Epidermal melanocyte (primary cell): ENCODE measurements around the gene FYN.
A peak's percentile ranks its signal among the peaks of the same experiment; 100 is the strongest.

ENCODE experiments used
- DNase-seq: peaks from one replicate; pipeline ENCODE4 v3.0.0; 2011; ENCODE audit warnings: low spot score; ENCODE audit not compliant: insufficient read length

The FYN gene

GRCh38 chr6:111710911-111711310, 162.3 kb downstream of the FYN start:
- DNase-seq, result no peak

GRCh38 chr6:111710439-111710838, 162.8 kb downstream of the FYN start:
- no peak for DNase-seq

DNA sequence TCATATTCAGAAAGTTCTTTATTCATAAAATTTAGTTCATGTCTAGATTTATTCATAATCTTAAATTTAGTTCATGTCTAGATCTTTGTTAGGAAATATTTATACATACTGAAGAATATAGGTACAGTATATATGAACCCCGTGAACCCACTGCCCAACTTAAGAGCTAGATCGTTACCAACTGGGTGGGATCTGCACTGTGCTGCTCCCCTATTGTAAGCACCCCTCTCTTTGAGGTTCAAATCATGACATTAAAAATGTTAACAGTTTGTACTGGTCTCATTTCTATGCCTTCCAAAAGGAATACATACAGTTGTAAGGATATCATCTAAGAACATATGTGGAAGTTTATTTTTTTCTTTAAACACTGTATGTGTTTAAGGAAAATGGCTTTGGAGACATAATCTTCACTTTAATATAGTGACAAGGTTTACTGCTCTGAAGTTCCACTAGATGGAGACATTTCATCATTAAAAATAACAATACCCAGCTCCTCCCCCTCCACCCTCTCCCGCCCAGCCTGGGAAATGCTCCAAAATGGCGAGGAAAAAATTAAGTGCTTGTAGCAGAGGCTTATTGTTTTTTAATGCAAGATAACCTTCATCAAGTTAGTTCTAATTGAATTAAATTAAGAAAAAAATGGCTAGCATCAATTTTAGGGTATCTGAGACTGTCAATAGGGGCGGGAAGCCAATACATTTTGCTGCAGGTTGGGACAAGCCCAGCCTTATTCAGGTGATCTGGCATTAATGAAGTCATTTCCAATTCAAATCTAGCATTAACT, 163.4 kb downstream of the FYN start:
- DNase-seq, result peak; percentile 82

DNA sequence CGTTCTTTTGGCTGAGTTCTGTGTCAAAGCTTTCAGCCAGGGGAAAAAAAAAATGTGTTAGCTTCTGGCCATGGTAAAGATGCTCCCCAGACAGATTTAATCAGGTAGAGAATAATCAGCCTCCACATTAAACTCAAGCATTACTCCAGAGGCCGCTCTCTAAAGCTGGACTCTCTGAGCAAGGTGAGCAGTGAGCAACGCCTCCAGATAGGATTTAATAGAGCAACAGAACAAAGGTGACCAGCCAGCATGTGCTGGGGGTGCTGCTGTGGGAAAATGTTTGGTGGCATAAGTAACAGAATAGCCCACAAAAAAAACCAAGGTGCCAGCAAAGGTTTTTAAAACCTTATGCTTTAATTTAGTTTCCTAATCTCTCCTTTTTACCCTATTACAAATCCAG, 164.1 kb downstream of the FYN start:
- DNase-seq, result no peak

DNA sequence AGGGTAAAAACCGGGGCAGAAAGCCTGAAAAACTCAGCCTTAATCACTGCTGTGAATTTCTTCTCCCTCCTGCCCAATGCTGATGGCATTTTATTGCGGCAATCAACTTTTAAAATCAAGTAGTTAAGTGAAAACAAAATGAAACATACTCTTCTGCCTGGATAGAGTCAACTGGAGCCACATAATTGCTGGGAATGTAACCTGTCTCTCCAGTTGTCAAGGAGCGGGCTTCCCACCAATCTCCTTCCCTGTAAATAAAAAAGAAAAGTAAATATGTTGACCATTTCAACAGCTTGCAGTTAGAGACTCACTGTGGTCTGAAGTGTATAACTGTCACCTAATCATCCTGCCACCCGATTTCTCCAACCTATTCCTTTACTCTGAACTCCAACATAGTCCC, 165.5 kb downstream of the FYN start:
- DNase-seq, result no peak

DNA sequence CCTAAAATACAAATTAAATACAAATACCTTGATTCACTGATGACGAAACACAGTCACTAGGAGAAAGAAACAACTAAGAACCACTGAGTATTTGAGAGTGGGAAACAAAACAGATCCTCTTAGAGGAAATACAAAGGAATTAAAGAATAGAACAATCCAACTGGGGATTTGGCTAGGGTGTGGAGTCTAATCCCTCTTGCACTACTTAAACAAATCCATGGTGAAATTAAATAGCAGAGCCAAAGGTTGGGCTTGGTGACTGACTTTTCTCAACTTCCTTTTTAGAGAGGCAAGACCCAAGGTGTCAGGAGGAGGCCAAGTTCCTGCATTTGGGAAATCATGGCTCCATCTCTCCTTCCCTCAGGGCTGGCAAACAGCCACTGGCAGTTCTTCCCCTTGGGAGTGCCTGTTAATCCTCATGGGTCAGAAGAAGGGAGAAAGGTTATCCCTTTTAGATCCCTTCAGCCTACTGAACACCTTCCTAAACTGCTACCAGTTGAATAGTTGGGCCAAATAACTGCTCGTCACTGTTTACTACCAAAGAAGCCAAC, 166.3 kb downstream of the FYN start:
- no peak for DNase-seq

DNA sequence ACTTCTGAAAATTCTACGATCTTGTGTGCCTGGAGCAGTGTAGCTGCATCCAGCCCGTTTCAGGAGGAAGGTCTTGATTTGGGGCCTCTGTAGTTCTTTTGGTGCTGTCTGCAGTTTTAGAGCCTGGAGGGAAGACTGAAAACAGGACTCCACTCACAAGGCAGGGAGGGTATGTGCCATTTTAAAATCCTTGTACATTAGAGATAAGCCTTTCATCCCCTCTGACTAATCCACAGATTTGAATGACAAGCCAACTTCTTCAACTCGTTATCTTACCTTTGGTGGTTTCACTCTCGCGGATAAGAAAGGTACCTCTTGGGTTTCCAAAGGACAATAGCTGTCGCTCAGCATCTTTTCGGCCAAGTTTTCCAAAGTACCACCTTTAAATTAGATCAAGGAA, 169.5 kb downstream of the FYN start:
- DNase-seq, result no peak

DNA sequence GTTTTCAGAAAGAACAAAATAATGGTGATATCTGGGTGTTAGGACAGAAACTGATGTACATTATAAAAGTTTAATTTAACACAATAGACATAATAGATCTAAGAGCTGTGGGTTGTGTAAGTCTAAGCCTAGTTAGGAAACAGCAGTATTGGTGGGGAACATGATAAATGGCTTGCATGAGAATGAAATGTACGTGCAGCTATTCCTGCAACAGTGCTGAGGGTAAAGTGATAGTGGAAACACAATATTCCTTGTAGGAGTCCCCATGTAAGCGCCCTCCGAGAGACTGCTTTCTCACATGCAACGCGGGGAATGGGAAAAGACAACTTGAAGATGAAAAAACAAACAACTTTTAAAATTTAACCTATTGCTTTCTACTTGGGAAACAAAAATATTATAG, 171.0 kb downstream of the FYN start:
- no peak for DNase-seq

DNA sequence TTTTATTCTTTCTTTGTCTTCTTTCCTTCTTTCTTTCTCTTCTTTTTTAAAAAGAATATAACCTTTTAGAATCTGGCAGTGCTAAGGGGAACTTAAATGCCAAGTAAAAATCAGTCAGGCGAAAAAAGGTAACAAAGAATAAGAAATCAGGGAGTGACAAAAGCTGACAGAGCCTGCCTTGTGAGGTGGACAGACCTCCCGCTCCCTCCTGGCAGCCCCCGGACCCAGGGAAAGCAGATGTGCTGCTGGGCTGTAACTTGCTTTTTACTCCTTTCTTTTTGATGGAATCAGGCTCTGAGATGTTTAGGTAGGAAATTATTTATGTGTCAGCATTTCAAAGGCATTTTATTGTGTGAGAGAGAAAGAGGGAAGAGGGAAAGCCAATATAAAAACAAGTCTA, 172.1 kb downstream of the FYN start:
- no peak for DNase-seq

- no peak for DNase-seq
Measured at GRCh38 chr6:111700135-111700690, 173.0 kb downstream of the FYN start.

- no peak for DNase-seq
Measured at GRCh38 chr6:111699123-111699522, 174.1 kb downstream of the FYN start.

- no peak for DNase-seq
Measured at GRCh38 chr6:111696814-111697213, 176.4 kb downstream of the FYN start.

- DNase-seq, result no peak
Measured at GRCh38 chr6:111692327-111693164, 180.7 kb downstream of the FYN start.

- DNase-seq, result no peak
Measured at GRCh38 chr6:111691345-111692225, 181.7 kb downstream of the FYN start.

GRCh38 chr6:111689946-111690345, 183.3 kb downstream of the FYN start:
- no peak for DNase-seq

DNA sequence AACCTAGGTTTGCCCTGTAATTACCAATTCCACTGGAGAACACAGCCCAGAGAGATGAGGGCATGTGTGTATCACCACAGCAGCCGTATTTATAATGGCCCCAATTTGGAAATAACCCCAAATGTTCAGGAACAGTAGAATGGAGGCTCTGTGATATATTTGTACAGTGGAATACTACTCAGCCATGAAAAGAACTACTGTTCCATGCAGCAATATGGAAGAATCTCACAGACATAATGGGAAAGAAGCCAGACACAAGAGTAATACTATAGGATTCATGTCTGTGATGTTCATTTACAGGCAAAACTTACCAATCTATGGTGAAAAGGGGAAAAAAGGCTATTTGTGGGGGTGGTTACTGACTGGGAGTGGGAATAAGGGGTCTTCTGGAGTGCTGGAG, 183.8 kb downstream of the FYN start:
- DNase-seq, result no peak

- no peak for DNase-seq
Measured at GRCh38 chr6:111688331-111688730, 184.9 kb downstream of the FYN start.

DNA sequence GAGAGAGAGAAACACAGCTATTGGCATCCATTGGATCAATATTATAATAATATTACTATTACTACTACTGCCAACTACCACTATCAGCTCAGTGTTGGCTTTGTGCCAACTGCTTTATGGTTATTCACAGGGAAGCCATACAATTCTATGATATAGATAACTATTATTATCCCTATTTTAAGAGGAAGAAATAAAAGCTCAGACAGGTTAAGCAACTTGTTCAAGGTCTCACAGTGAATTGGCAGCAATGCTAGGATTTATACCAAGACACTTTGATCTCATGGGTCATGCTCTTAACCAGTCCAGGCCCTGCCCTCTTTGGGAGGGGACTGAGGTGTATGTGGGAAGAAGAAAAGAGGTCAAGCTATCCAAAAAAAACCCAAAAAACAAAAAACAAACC, 185.6 kb downstream of the FYN start:
- no peak for DNase-seq

GRCh38 chr6:111686932-111687266, 186.4 kb downstream of the FYN start:
- no peak for DNase-seq

GRCh38 chr6:111686249-111686931, 186.9 kb downstream of the FYN start:
- no peak for DNase-seq

GRCh38 chr6:111685526-111685925, 187.7 kb downstream of the FYN start:
- no peak for DNase-seq
